CD4-positive, CD25-positive, alpha-beta regulatory T cell (primary cell): Measurements from ENCODE around the gene IDUA. TPM values are rescaled to one million over a fixed set of nuclear protein-coding genes. Genes with fewer than 3 reads are reported as not detected.

Experiments
- ATAC-seq, 2 donors: fragments of 150-1000 bp; cut with Tn5 transposase; one replicate each; pipeline ENCODE4 v1.10.0; 2021; ENCODE audit warnings: low read depth in 2 of 2, moderate number of reproducible peaks in 2 of 2, moderate library complexity in 1 of 2
- DNase-seq, 3 donors: peaks; one replicate each; pipeline versions ENCODE4 v3.0.0 to v3.0.0-alpha.2; 2012 to 2022; ENCODE audit warnings: mixed read lengths in 1 of 3
- H3K27ac ChIP-seq: one replicate; pipeline ENCODE4 v1.7.0; 2013; ENCODE audit warnings: mild to moderate bottlenecking, low read length; ENCODE audit not compliant: insufficient read depth, poor library complexity, severe bottlenecking
- H3K27me3 ChIP-seq: one replicate; pipeline ENCODE4 v1.7.0; 2013; ENCODE audit warnings: low read length; ENCODE audit not compliant: control insufficient read depth, insufficient read depth
- H3K36me3 ChIP-seq: one replicate; pipeline ENCODE4 v1.7.0; 2013; ENCODE audit warnings: mild to moderate bottlenecking, low read length, moderate library complexity; ENCODE audit not compliant: control insufficient read depth, insufficient read depth
- H3K4me1 ChIP-seq: 2 replicates; pipeline ENCODE4 v1.7.0; 2013; ENCODE audit warnings: mild to moderate bottlenecking, low read length; ENCODE audit not compliant: insufficient read depth, control insufficient read depth, poor library complexity, severe bottlenecking
- H3K4me3 ChIP-seq: one replicate; pipeline ENCODE4 v1.7.0; 2013; ENCODE audit warnings: low read depth, mild to moderate bottlenecking, low read length, moderate library complexity
- H3K9me3 ChIP-seq, 2 experiments: 1 replicate in 1 of 2; 2 replicates in 1 of 2; pipeline ENCODE4 v1.7.0; 2013; ENCODE audit warnings: low read length in 2 of 2, mild to moderate bottlenecking in 1 of 2, moderate library complexity in 1 of 2; ENCODE audit not compliant: control insufficient read depth in 2 of 2
- H3K27ac Mint-ChIP-seq, 3 donors: one replicate each; pipeline ENCODE4 v1.8.0; 2020 to 2022; ENCODE audit warnings: mild to moderate bottlenecking in 3 of 3, mixed read lengths in 3 of 3, moderate library complexity in 2 of 3
- H3K27me3 Mint-ChIP-seq: one replicate; pipeline ENCODE4 v1.8.0; 2022; ENCODE audit warnings: mild to moderate bottlenecking, mixed read lengths
- H3K36me3 Mint-ChIP-seq: one replicate; pipeline ENCODE4 v1.8.0; 2020; ENCODE audit warnings: mixed read lengths
- H3K4me1 Mint-ChIP-seq, 4 donors: one replicate each; pipeline ENCODE4 v1.8.0; 2020 to 2022; ENCODE audit warnings: mixed read lengths in 4 of 4, mild to moderate bottlenecking in 1 of 4
- H3K4me3 Mint-ChIP-seq, 4 donors: one replicate each; pipeline ENCODE4 v1.8.0; 2020 to 2022; ENCODE audit warnings: mild to moderate bottlenecking in 4 of 4, mixed read lengths in 4 of 4, moderate library complexity in 3 of 4
- H3K9me3 Mint-ChIP-seq, 7 donors: one replicate each; pipeline ENCODE4 v1.8.0; 2020 to 2022; ENCODE audit warnings: mixed read lengths in 7 of 7, mild to moderate bottlenecking in 3 of 7, moderate library complexity in 2 of 7
- polyA plus RNA-seq, 4 donors: library from polyadenylated mRNA; unstranded; fragments of 300-500 nt; fragmentation: Illumina TruSeq; gene quantifications; one replicate each; pipeline ENCODE4 v1.2.3, GENCODE V29; 2021
- total RNA-seq: library from RNA; stranded (reverse); gene quantifications from one replicate; pipeline ENCODE4 v1.2.3, GENCODE V29; 2022

Gene IDUA
- total and polyA plus RNA-seq, 5 donors from 2014 or later: 7.5 to 55.5 (median 8.9) TPM

DNA sequence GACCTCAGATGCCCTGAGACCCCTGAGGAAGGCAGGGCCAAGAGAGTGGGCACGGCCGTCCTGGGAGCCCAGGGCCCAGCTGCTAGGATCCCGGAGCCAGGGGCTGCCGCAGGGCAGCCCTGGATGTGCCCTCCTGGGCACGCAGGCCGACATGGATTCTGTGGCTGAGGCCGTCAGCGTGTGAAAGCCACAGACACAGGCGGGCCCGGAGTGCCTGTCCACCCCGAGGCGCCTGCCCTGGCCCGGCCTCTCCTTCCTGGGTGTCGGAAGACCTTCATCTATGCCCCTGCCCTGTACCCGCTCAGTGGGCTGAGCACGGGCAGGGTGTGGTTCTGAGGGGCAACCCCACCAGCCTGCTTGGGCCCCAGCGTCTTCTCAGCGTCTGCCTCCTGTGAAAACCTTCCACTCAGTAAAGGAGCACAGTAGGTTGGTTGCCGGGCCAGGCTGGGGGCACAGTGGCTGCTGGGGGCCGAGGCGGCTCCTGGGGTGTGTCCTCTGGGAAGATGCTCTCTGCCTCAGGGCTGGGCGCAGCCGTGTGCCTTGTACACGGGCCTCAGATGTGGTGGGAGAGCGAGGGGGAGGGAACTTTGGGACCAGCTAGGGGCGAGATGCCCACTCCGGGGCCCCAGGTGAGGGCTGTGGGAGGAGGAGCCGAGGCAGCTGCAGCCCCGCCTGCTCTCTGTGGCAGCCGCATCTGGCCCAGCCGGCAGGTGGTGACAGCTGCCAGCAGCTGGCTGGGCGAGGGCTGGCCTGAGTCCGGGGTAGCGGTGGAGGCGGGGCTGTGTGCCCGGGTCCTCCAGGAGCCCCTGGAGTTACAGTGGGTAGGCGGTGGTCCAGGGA, 45.3 kb downstream of the IDUA start:
- peak in 1 of 2 donors; percentile 5 for ATAC-seq
- H3K27me3 ChIP-seq: no peaks in the 10 kb centered on the region
- H3K4me1 Mint-ChIP-seq: no peaks in the 10 kb centered on the region
- H3K36me3 ChIP-seq: no peaks in the 10 kb centered on the region
- no peaks in the 10 kb centered on the region for H3K4me1 ChIP-seq
- DNase-seq: no peak
- H3K4me3 Mint-ChIP-seq: no peak overlapping the region
- H3K27ac ChIP-seq: no peak overlapping the region
- H3K9me3 Mint-ChIP-seq: no peaks in the 10 kb centered on the region
- no peak overlapping the region for H3K4me3 ChIP-seq
- no peaks in the 10 kb centered on the region for H3K36me3 Mint-ChIP-seq
- no peaks in the 10 kb centered on the region for H3K9me3 ChIP-seq
- H3K27ac Mint-ChIP-seq: no peak overlapping the region
- no peaks in the 10 kb centered on the region for H3K27me3 Mint-ChIP-seq

DNA sequence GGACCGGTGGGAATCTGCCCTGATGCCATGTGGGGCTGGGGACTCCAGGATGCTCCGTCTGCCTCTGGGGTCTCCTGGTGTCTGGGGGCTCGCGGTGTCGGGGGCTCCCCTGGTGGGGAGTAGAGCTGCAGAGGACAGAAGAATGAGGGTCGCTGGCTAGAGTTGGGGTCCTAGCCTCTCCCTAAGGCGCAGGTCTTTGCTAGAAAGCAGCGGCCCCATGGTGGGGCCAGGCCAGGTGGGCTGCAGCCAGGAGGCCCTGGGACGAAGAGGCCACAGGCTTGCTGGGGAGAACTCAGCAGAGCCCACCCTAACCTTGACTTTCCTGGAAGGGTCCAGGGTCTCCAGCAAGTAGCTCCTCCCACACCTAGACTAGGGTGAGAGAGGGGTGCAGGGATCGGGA, 46.0 kb downstream of the IDUA start:
- H3K27me3 ChIP-seq: no peaks in the 10 kb centered on the region
- DNase-seq: no peak
- no peaks in the 10 kb centered on the region for H3K27me3 Mint-ChIP-seq
- no peaks in the 10 kb centered on the region for H3K9me3 ChIP-seq
- no peak for ATAC-seq
- H3K27ac Mint-ChIP-seq: no peak overlapping the region
- H3K9me3 Mint-ChIP-seq: no peaks in the 10 kb centered on the region
- H3K27ac ChIP-seq: no peak overlapping the region
- H3K4me3 Mint-ChIP-seq: no peak overlapping the region
- H3K4me1 ChIP-seq: no peaks in the 10 kb centered on the region
- H3K4me3 ChIP-seq: no peak overlapping the region
- H3K36me3 ChIP-seq: no peaks in the 10 kb centered on the region
- H3K36me3 Mint-ChIP-seq: no peaks in the 10 kb centered on the region
- no peaks in the 10 kb centered on the region for H3K4me1 Mint-ChIP-seq

GRCh38 chr4:1033840-1034551, 47.2 kb downstream of the IDUA start:
- Mint-ChIP-seq H3K27me3 (no peaks in the 10 kb centered on the region), H3K27ac (no peak overlapping the region), H3K4me3 (no peak overlapping the region), H3K36me3 (no peaks in the 10 kb centered on the region), H3K4me1 (no peaks in the 10 kb centered on the region), H3K9me3 (no peaks in the 10 kb centered on the region)
- Histone ChIP-seq H3K27me3 (no peaks in the 10 kb centered on the region), H3K9me3 (no peaks in the 10 kb centered on the region), H3K36me3 (no peaks in the 10 kb centered on the region), H3K4me3 (no peak overlapping the region), H3K4me1 (no peaks in the 10 kb centered on the region), H3K27ac (no peak overlapping the region)
- ATAC-seq (no peak), DNase-seq (no peak)

DNA sequence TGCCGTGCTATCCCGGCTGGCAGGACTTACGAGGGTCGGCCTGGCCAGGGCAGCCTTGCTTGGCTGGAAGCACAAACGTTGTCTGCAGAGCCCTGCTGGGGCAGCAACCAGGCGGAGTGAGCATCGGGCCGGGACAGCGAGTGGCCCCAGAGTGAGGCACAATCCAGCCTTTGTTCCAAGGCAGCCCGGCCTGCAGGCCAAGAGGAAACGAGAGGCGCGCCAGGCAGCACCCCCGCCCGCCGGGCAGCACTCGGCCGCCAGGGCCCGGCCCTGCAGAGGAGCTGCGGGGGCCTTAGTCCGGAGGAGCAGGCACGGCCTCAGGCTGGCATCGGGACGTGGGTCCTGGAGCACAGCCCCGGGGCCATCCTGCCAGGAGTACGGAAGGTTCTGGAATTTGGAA, 48.7 kb downstream of the IDUA start:
- Histone ChIP-seq H3K9me3 (no peaks in the 10 kb centered on the region), H3K36me3 (no peaks in the 10 kb centered on the region), H3K27me3 (no peaks in the 10 kb centered on the region), H3K4me1 (no peaks in the 10 kb centered on the region), H3K4me3 (no peak overlapping the region), H3K27ac (no peak overlapping the region)
- Mint-ChIP-seq H3K9me3 (no peaks in the 10 kb centered on the region), H3K4me3 (no peak overlapping the region), H3K27me3 (no peaks in the 10 kb centered on the region), H3K27ac (no peak overlapping the region), H3K4me1 (no peaks in the 10 kb centered on the region), H3K36me3 (no peaks in the 10 kb centered on the region)
- DNase-seq (no peak), ATAC-seq (no peak)

DNA sequence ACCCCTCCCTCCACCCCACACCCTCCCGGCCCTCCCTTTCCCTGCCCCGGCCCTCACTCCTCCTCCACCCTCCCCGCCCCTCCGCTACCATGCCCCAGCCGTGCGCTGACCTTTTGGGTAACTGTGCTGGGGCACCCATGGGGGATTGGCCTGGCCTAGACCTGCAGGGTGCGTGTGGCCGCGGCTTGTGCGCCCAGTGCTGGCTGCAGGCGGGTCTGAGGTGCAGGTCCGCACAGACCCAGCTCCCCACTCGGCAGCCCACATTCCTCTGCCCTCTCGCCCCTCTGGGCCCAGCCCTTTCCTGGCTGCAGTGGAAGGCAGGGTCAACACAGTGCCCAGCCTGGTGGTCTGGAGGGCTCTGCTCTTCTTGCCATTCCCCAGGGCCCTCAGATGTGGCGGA, 49.3 kb downstream of the IDUA start:
- Histone ChIP-seq H3K4me1 (no peaks in the 10 kb centered on the region), H3K36me3 (no peaks in the 10 kb centered on the region), H3K4me3 (no peak overlapping the region), H3K9me3 (no peaks in the 10 kb centered on the region), H3K27ac (no peak overlapping the region), H3K27me3 (no peaks in the 10 kb centered on the region)
- no peaks in the 10 kb centered on the region for H3K27me3 Mint-ChIP-seq
- no peaks in the 10 kb centered on the region for H3K36me3 Mint-ChIP-seq
- no peak for DNase-seq
- H3K4me3 Mint-ChIP-seq: no peak overlapping the region
- no peak for ATAC-seq
- no peaks in the 10 kb centered on the region for H3K4me1 Mint-ChIP-seq
- H3K9me3 Mint-ChIP-seq: no peaks in the 10 kb centered on the region
- no peak overlapping the region for H3K27ac Mint-ChIP-seq

- H3K9me3 ChIP-seq: no peaks in the 10 kb centered on the region
- Mint-ChIP-seq H3K27me3 (no peaks in the 10 kb centered on the region), H3K27ac (no peak overlapping the region), H3K4me1 (no peaks in the 10 kb centered on the region), H3K4me3 (no peak overlapping the region), H3K9me3 (no peaks in the 10 kb centered on the region), H3K36me3 (no peaks in the 10 kb centered on the region)
- DNase-seq (no peak), ATAC-seq (no peak)
- H3K4me1 ChIP-seq: no peaks in the 10 kb centered on the region
- no peak overlapping the region for H3K4me3 ChIP-seq
- H3K36me3 ChIP-seq: no peaks in the 10 kb centered on the region
- H3K27me3 ChIP-seq: no peaks in the 10 kb centered on the region
- H3K27ac ChIP-seq: no peak overlapping the region
Measured at GRCh38 chr4:1036976-1037810, 50.3 kb downstream of the IDUA start.

DNA sequence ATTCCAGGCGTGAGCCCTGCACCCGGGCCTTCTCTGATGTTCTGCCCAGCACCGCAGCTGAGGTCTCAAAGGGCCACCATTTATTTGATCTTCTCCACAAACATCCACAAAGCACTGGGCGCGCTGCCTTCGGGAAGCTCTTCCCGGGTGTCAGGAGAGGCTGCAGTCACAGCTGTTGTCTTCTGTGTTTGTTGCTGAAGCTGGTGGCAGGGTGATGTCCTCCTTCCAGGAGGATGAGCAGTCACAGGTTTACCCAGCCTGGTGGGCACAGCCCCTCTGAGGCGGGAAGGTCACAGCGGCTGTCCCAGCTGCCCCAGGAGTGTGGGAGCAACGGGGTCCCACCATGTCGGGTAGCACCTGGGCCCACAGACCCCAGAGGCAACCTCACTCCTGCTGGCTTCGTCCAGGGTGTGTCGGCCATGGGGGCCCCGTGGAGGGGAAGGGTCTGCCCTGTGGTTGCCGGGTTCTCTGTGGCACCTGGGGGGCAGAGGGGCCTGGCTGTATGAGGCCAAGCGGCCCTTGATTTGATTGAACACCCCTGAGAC, 52.2 kb downstream of the IDUA start:
- ATAC-seq: no peak
- H3K27ac Mint-ChIP-seq: no peak overlapping the region
- H3K4me1 Mint-ChIP-seq: peaks cover 0 to 2% (median 0%) of the 10 kb centered on the region in 4 donors
- no peaks in the 10 kb centered on the region for H3K27me3 Mint-ChIP-seq
- no peak overlapping the region for H3K4me3 Mint-ChIP-seq
- Histone ChIP-seq H3K27ac (no peak overlapping the region), H3K36me3 (no peaks in the 10 kb centered on the region), H3K9me3 (no peaks in the 10 kb centered on the region), H3K4me3 (no peak overlapping the region), H3K27me3 (no peaks in the 10 kb centered on the region), H3K4me1 (no peaks in the 10 kb centered on the region)
- DNase-seq: no peak
- no peaks in the 10 kb centered on the region for H3K36me3 Mint-ChIP-seq
- H3K9me3 Mint-ChIP-seq: no peaks in the 10 kb centered on the region
